Forelimb muscle (tissue), 1 donor: ENCODE measurements around the gene SCFD2. TPM values are rescaled to one million over a fixed set of nuclear protein-coding genes. Genes with fewer than 3 reads are reported as not detected.
"Not testable (repeated sequence)": the region's sequence is repeated elsewhere in the genome, so short reads cannot be mapped to it uniquely, and the experiment has no call there.

ENCODE experiments used
- DNase-seq: peaks from one replicate; pipeline ENCODE4 v3.0.0-alpha.2; 2013; ENCODE audit warnings: low read depth
- polyA plus RNA-seq: library from polyadenylated mRNA; unstranded; fragments of 120-200 nt; gene quantifications from one replicate; pipeline ENCODE4 v1.2.1, GENCODE V29; 2013; ENCODE audit not compliant: insufficient read length

The SCFD2 gene
- polyA plus RNA-seq, 1 donor, result 10.6 TPM

DNA sequence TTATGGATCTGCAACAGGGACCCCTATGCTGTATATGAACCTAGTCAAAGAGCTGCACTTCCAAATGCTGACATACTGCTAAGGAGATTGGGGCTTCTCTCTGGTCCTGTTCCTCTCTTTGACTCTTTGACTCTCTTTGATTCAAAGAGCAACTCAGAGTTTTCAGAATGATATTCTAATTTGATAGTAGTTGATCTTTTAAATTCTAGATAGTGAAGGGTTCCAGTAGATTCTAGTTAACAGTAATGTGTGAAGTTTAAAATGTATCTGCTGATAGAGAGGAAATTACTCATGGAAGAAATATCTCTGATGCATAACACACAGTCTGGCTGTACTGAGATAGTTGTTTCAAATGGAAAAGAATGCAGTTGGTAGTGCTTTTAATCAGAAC is 264.7 kb downstream of the SCFD2 start:
- DNase-seq, result no peak

- no peak for DNase-seq
Observed at GRCh38 chr4:53100501-53101190, 265.2 kb downstream of the SCFD2 start.

DNA sequence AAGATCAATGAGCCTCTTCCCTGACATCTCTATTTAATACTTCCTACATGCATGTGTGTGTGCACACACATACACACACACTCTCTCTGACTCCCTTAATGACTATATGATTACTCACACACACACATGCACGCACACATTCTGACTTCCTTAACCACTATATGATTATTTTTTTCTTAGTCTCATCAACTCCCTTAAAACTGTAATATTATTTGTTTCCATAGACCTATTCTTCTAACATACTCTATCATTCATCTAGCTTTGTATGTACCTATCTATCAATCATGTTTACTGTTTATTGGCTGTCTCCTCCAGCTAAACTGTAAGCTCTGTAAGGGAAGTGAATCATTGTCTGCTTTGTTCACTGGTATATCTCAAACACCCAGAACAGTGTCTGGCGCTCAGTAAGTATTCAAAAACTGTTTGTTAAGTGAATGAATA is 267.2 kb downstream of the SCFD2 start:
- no peak for DNase-seq

- DNase-seq, result no peak
Observed at GRCh38 chr4:53094040-53094439, 271.8 kb downstream of the SCFD2 start.

- DNase-seq, result peak; percentile 85
Observed at GRCh38 chr4:53089936-53090729, 275.7 kb downstream of the SCFD2 start.

- no peak for DNase-seq
Observed at GRCh38 chr4:53088152-53088551, 277.7 kb downstream of the SCFD2 start.

GRCh38 chr4:53076374-53076958 is 289.4 kb downstream of the SCFD2 start:
- DNase-seq, result no peak

DNA sequence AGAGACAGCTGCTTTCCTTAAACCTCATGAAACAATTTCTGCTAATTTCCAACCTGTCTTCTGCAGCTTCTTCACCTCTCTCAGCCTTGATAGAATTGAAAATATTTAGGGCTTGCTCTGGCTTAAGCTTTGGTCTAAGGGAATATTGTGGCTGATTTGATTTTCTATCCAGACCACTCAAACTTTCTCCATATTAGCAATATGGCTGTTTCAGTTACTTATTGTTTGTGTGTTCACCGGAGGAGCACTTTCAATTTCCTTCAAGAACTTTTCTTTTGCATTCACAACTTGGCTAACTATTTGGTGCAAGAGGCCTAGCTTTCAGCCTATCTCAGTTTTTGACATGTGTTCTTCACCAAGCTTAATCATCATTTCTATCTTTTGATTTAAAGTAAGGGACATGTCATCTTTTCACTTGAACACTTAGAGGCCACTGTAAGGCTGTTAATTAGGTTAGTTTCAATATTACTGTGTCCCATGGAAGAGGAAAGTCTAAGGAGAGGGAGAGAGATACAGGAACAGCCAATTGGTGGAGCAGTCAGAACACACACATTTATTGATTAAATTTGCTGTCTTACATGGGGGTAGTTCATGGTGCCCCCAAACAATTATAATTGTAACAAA is 290.6 kb downstream of the SCFD2 start:
- DNase-seq, result no peak

GRCh38 chr4:53068755-53069330 is 297.0 kb downstream of the SCFD2 start:
- no peak for DNase-seq

DNA sequence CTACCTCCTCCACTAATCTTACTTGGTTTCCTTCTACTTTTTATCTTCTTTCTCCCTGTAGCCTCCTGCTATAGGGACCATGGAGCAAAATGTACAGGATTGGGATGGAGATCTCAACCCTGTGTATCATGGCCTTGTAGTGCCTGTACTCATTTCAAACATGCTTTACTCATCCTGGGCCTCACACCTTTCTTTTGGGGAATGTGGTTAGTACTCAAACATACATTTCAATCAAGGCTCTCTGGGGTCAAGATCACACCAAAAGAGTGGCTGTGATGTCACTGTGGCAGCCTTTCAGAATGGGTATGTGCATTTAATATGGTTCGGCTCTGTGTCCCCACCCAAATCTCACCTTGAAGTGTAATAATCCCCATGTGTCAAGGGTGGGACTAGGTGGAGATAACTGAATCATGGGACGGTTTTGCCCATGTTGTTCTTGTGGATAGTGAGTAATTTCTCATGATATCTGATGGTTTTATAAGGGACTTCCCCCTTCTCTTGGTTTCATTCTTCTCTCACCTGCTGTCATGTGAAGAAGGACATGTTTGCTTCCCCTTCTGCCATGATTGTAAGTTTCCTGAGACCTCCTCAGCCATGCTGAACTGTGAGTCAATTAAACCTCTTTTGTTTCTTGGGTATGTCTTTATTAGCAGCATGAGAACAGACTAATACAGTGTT is 298.6 kb downstream of the SCFD2 start:
- no peak for DNase-seq

GRCh38 chr4:53066155-53066554 is 299.7 kb downstream of the SCFD2 start:
- DNase-seq, result no peak

GRCh38 chr4:53064609-53065008 is 301.3 kb downstream of the SCFD2 start:
- no peak for DNase-seq

- no peak for DNase-seq
Observed at GRCh38 chr4:53061091-53061850, 304.6 kb downstream of the SCFD2 start.

GRCh38 chr4:53060278-53060677 is 305.6 kb downstream of the SCFD2 start:
- DNase-seq, result no peak

DNA sequence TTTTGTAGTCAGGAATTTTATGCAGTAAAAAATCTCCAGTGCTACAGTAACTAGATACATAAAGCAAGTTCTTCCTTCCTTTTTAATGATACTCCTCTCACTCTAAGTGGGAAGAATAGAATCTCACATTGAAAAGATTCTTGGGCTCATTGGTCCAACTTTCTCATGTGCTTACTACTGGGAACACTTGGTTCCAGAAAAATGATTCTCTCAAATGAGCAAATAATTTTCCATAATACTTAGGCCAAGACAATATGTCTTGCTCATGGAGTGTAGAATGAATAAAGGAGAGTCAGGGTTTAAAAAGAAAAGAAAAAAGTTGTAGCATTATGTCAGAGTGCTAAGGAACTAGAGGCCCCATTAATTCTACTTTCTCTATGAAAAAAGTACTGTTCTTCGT is 306.0 kb downstream of the SCFD2 start:
- DNase-seq, result peak; percentile 41

- DNase-seq, result no peak
Observed at GRCh38 chr4:53059256-53059655, 306.6 kb downstream of the SCFD2 start.

- no peak for DNase-seq
Observed at GRCh38 chr4:53057679-53058078, 308.2 kb downstream of the SCFD2 start.

DNA sequence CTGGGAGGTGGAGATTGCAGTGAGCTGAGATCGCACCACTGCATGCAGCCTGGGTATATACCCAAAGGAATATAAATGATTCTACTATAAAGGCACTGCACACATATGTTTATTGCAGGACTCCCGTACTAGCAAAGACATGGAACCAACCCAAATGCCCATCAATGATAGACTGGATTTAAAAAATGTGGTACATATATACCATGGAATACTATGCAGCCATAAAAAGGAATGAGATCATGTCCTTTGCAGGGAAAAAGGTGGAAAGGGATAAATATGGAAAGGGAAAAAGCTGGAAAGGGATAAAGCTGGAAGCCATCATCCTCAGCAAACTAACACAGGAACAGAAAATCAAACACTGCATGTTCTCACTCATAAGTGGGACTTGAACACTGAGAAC is 308.8 kb downstream of the SCFD2 start:
- DNase-seq, result not testable (repeated sequence)

- no peak for DNase-seq
Observed at GRCh38 chr4:53055716-53056403, 310.0 kb downstream of the SCFD2 start.

DNA sequence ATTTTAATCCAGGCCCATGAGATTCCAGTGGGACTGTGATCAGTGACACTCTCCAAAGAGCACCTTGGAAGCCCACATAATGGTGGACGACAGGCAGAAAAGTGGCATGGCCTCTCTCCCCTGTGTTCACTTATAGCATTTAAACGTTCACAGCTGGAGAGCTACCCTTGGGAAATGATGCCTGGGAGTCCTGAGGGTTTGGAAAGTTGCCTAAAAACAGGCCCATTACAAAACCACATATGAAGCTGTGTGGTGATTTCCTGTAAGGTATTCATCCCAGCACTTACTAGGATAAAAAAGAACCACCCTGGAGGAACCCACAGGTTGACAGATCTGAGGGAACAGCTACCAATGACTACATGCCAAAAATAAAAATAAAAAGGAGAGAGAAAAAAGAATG is 310.6 kb downstream of the SCFD2 start:
- DNase-seq, result no peak
